Coronary artery (tissue), 2 donors: ENCODE measurements around the gene TRIOBP.

ENCODE experiments used
- DNase-seq: peaks from one replicate; pipeline ENCODE4 v3.0.0-alpha.2; 2017; ENCODE audit warnings: low spot score
- H3K27ac ChIP-seq, 2 donors: fragments of 200-600 bp; sonication (generic); one replicate each; pipeline ENCODE4 v1.5.1; 2016 to 2019
- H3K4me3 ChIP-seq: fragments of 200-600 bp; sonication (generic); 2 replicates; pipeline ENCODE4 v1.5.1; 2016; ENCODE audit warnings: mild to moderate bottlenecking, moderate library complexity
- CTCF ChIP-seq: fragments of 200-600 bp; sonication (generic); IDR thresholded peaks from one replicate; pipeline ENCODE4 v1.5.1; 2019; ENCODE audit warnings: antibody characterized with exemption

TRIOBP gene

GRCh38 chr22:37676736-37677492 lies 19.9 kb upstream of the TRIOBP start:
- Histone ChIP-seq H3K27ac (peak overlapping the region; percentile 77 to 94), H3K4me3 (peak overlapping the region; percentile 87)
- DNase-seq = peak; percentile 95
- TF ChIP-seq CTCF = no peak

- peak overlapping the region; percentile 87 for H3K4me3 ChIP-seq
- TF ChIP-seq CTCF = no peak
- peak overlapping the region; percentile 77 to 94 for H3K27ac ChIP-seq
- DNase-seq = no peak
These were observed 19.3 kb upstream of the TRIOBP start for GRCh38 chr22:37677493-37677974.

- no peak overlapping the region for H3K4me3 ChIP-seq
- TF ChIP-seq CTCF = no peak
- DNase-seq = no peak
- H3K27ac ChIP-seq = no peak overlapping the region
These were observed 18.5 kb upstream of the TRIOBP start for GRCh38 chr22:37678372-37678771.

- no peak overlapping the region for H3K27ac ChIP-seq
- no peak for TF ChIP-seq CTCF
- H3K4me3 ChIP-seq = no peak overlapping the region
- no peak for DNase-seq
These were observed 17.2 kb upstream of the TRIOBP start for GRCh38 chr22:37679670-37680069.

- Histone ChIP-seq H3K27ac (peak overlapping the region in 1 of 2 donors; percentile 13), H3K4me3 (no peak overlapping the region)
- TF ChIP-seq CTCF = no peak
- DNase-seq = no peak
These were observed 16.5 kb upstream of the TRIOBP start for GRCh38 chr22:37680191-37680851.

- no peak for DNase-seq
- no peak for TF ChIP-seq CTCF
- peak overlapping the region in 1 of 2 donors; percentile 13 for H3K27ac ChIP-seq
These were observed 15.8 kb upstream of the TRIOBP start for GRCh38 chr22:37681001-37681424.

More at GRCh38 chr22:37681001-37681424, 15.8 kb upstream of the TRIOBP start:
- no peak overlapping the region for H3K4me3 ChIP-seq
